Measurements from ENCODE around the gene SCAF8.
"Not testable (repeated sequence)": the region's sequence is repeated elsewhere in the genome, so short reads cannot be mapped to it uniquely, and the experiment has no call there.

SCAF8 gene

GRCh38 chr6:154806804-154807203, 73.6 kb downstream of the SCAF8 start:
- no peaks in the 10 kb centered on the region for H3K4me1 ChIP-seq (ENCODE audit: insufficient read depth, low read length)
- no peak overlapping the region for H2AFZ ChIP-seq (ENCODE audit: low read depth, low read length)
- H3K4me3 ChIP-seq (ENCODE audit: low read length): no peak overlapping the region
- H3K9me3 ChIP-seq (ENCODE audit: low read length): no peaks in the 10 kb centered on the region
- H3K36me3 ChIP-seq (ENCODE audit: insufficient read depth, low read length): peaks cover 85% of the 10 kb centered on the region
- no peaks in the 10 kb centered on the region for H3K27me3 ChIP-seq (ENCODE audit: insufficient read depth, low read length)

- H3K9me3 ChIP-seq (ENCODE audit: low read length); H3K4me3 ChIP-seq (ENCODE audit: low read length); H3K4me1 ChIP-seq (ENCODE audit: insufficient read depth, low read length); H3K27me3 ChIP-seq (ENCODE audit: insufficient read depth, low read length); H2AFZ ChIP-seq (ENCODE audit: low read depth, low read length): not testable (repeated sequence)
- H3K36me3 ChIP-seq (ENCODE audit: insufficient read depth, low read length): peaks cover 89% of the 10 kb centered on the region
These were observed 78.4 kb downstream of the SCAF8 start for GRCh38 chr6:154811663-154812062.

GRCh38 chr6:154814063-154814462, 80.8 kb downstream of the SCAF8 start:
- H2AFZ ChIP-seq (ENCODE audit: low read depth, low read length): no peak overlapping the region
- peaks cover 90% of the 10 kb centered on the region for H3K36me3 ChIP-seq (ENCODE audit: insufficient read depth, low read length)
- H3K9me3 ChIP-seq (ENCODE audit: low read length): no peaks in the 10 kb centered on the region
- H3K27me3 ChIP-seq (ENCODE audit: insufficient read depth, low read length): no peaks in the 10 kb centered on the region
- no peak overlapping the region for H3K4me3 ChIP-seq (ENCODE audit: low read length)
- no peaks in the 10 kb centered on the region for H3K4me1 ChIP-seq (ENCODE audit: insufficient read depth, low read length)

GRCh38 chr6:154815938-154816820, 83.0 kb downstream of the SCAF8 start:
- Histone ChIP-seq H3K36me3 (ENCODE audit: insufficient read depth, low read length) (peaks cover 90% of the 10 kb centered on the region), H3K27me3 (ENCODE audit: insufficient read depth, low read length) (no peaks in the 10 kb centered on the region), H3K4me3 (ENCODE audit: low read length) (no peak overlapping the region), H3K4me1 (ENCODE audit: insufficient read depth, low read length) (no peaks in the 10 kb centered on the region), H3K9me3 (ENCODE audit: low read length) (no peaks in the 10 kb centered on the region), H2AFZ (ENCODE audit: low read depth, low read length) (no peak overlapping the region)

- Histone ChIP-seq H3K4me1 (ENCODE audit: insufficient read depth, low read length) (no peaks in the 10 kb centered on the region), H2AFZ (ENCODE audit: low read depth, low read length) (no peak overlapping the region), H3K27me3 (ENCODE audit: insufficient read depth, low read length) (no peaks in the 10 kb centered on the region), H3K9me3 (ENCODE audit: low read length) (no peaks in the 10 kb centered on the region), H3K4me3 (ENCODE audit: low read length) (no peak overlapping the region), H3K36me3 (ENCODE audit: insufficient read depth, low read length) (peaks cover 92% of the 10 kb centered on the region)
These were observed 87.9 kb downstream of the SCAF8 start for GRCh38 chr6:154821099-154821498.

- Histone ChIP-seq H3K36me3 (ENCODE audit: insufficient read depth, low read length) (peaks cover 87% of the 10 kb centered on the region), H2AFZ (ENCODE audit: low read depth, low read length) (no peak overlapping the region), H3K9me3 (ENCODE audit: low read length) (no peaks in the 10 kb centered on the region), H3K4me3 (ENCODE audit: low read length) (no peak overlapping the region), H3K4me1 (ENCODE audit: insufficient read depth, low read length) (no peaks in the 10 kb centered on the region), H3K27me3 (ENCODE audit: insufficient read depth, low read length) (no peaks in the 10 kb centered on the region)
These were observed 88.4 kb downstream of the SCAF8 start for GRCh38 chr6:154821638-154822037.

GRCh38 chr6:154822947-154823558, 89.8 kb downstream of the SCAF8 start:
- no peaks in the 10 kb centered on the region for H3K4me1 ChIP-seq (ENCODE audit: insufficient read depth, low read length)
- H3K36me3 ChIP-seq (ENCODE audit: insufficient read depth, low read length): peaks cover 85% of the 10 kb centered on the region
- no peaks in the 10 kb centered on the region for H3K9me3 ChIP-seq (ENCODE audit: low read length)
- no peaks in the 10 kb centered on the region for H3K27me3 ChIP-seq (ENCODE audit: insufficient read depth, low read length)
- no peak overlapping the region for H2AFZ ChIP-seq (ENCODE audit: low read depth, low read length)
- no peak overlapping the region for H3K4me3 ChIP-seq (ENCODE audit: low read length)

GRCh38 chr6:154824076-154824475, 90.9 kb downstream of the SCAF8 start:
- Histone ChIP-seq H3K4me3 (ENCODE audit: low read length) (no peak overlapping the region), H3K9me3 (ENCODE audit: low read length) (no peaks in the 10 kb centered on the region), H3K36me3 (ENCODE audit: insufficient read depth, low read length) (peaks cover 84% of the 10 kb centered on the region), H2AFZ (ENCODE audit: low read depth, low read length) (no peak overlapping the region), H3K4me1 (ENCODE audit: insufficient read depth, low read length) (no peaks in the 10 kb centered on the region), H3K27me3 (ENCODE audit: insufficient read depth, low read length) (no peaks in the 10 kb centered on the region)

GRCh38 chr6:154829970-154830369, 96.8 kb downstream of the SCAF8 start:
- Histone ChIP-seq H3K4me1 (ENCODE audit: insufficient read depth, low read length) (no peaks in the 10 kb centered on the region), H3K36me3 (ENCODE audit: insufficient read depth, low read length) (peaks cover 80% of the 10 kb centered on the region), H3K9me3 (ENCODE audit: low read length) (peaks cover 7% of the 10 kb centered on the region), H3K4me3 (ENCODE audit: low read length) (no peak overlapping the region), H2AFZ (ENCODE audit: low read depth, low read length) (no peak overlapping the region), H3K27me3 (ENCODE audit: insufficient read depth, low read length) (no peaks in the 10 kb centered on the region)

GRCh38 chr6:154830771-154831170, 97.6 kb downstream of the SCAF8 start:
- Histone ChIP-seq H3K36me3 (ENCODE audit: insufficient read depth, low read length) (peaks cover 73% of the 10 kb centered on the region), H3K4me3 (ENCODE audit: low read length) (no peak overlapping the region), H3K9me3 (ENCODE audit: low read length) (peaks cover 7% of the 10 kb centered on the region), H3K27me3 (ENCODE audit: insufficient read depth, low read length) (no peaks in the 10 kb centered on the region), H3K4me1 (ENCODE audit: insufficient read depth, low read length) (no peaks in the 10 kb centered on the region), H2AFZ (ENCODE audit: low read depth, low read length) (no peak overlapping the region)

- peaks cover 7% of the 10 kb centered on the region for H3K9me3 ChIP-seq (ENCODE audit: low read length)
These were observed 102.1 kb downstream of the SCAF8 start for GRCh38 chr6:154835307-154835706.

GRCh38 chr6:154839546-154839945, 106.3 kb downstream of the SCAF8 start:
- Histone ChIP-seq H3K4me1 (ENCODE audit: insufficient read depth, low read length) (peaks cover 6% of the 10 kb centered on the region), H3K4me3 (ENCODE audit: low read length) (no peak overlapping the region), H3K9me3 (ENCODE audit: low read length) (no peaks in the 10 kb centered on the region), H3K36me3 (ENCODE audit: insufficient read depth, low read length) (peaks cover 8% of the 10 kb centered on the region), H3K27me3 (ENCODE audit: insufficient read depth, low read length) (no peaks in the 10 kb centered on the region), H2AFZ (ENCODE audit: low read depth, low read length) (no peak overlapping the region)

More at GRCh38 chr6:154835307-154835706, 102.1 kb downstream of the SCAF8 start:
- Histone ChIP-seq H3K27me3 (ENCODE audit: insufficient read depth, low read length) (no peaks in the 10 kb centered on the region), H3K4me3 (ENCODE audit: low read length) (no peak overlapping the region), H2AFZ (ENCODE audit: low read depth, low read length) (no peak overlapping the region), H3K4me1 (ENCODE audit: insufficient read depth, low read length) (peaks cover 6% of the 10 kb centered on the region), H3K36me3 (ENCODE audit: insufficient read depth, low read length) (peaks cover 39% of the 10 kb centered on the region)

- Histone ChIP-seq H3K27me3 (ENCODE audit: insufficient read depth, low read length) (no peaks in the 10 kb centered on the region), H2AFZ (ENCODE audit: low read depth, low read length) (no peak overlapping the region), H3K9me3 (ENCODE audit: low read length) (no peaks in the 10 kb centered on the region), H3K4me1 (ENCODE audit: insufficient read depth, low read length) (peaks cover 6% of the 10 kb centered on the region), H3K36me3 (ENCODE audit: insufficient read depth, low read length) (peaks cover 7% of the 10 kb centered on the region), H3K4me3 (ENCODE audit: low read length) (no peak overlapping the region)
These were observed 107.1 kb downstream of the SCAF8 start for GRCh38 chr6:154840363-154840762.

All from neuron (in vitro differentiated cells).